GM20000 (cell line): Measurements from ENCODE around the gene TNNI3K.

ENCODE experiments used
- DNase-seq: peaks from one replicate; pipeline ENCODE4 v3.0.0; 2012; ENCODE audit warnings: low spot score
- CTCF ChIP-seq: IDR thresholded peaks from 2 replicates; pipeline ENCODE4 v1.5.1; 2012; ENCODE audit warnings: mild to moderate bottlenecking, control low read depth; ENCODE audit errors: extremely low read depth, missing control alignments

TNNI3K gene

DNA sequence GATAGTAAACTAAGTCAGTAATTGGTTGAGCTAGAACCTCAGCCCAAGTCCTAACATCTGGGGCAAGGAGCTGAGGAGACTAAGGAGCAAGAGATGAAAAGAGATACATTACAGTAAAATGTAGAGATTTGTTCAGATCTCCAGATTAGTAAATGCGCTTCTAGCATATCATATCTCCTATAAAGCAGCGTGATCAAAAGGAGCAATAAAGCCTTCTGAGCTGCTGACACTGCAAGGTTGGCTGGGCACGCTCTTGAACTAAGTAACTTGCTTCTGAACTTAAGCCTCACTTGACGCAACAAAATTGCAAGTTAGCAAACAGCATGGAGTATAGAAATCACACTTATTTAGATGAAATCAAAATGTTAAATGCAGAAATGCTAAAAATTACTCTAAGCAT lies 196.3 kb downstream of the TNNI3K start:
- no peak for TF ChIP-seq CTCF

DNA sequence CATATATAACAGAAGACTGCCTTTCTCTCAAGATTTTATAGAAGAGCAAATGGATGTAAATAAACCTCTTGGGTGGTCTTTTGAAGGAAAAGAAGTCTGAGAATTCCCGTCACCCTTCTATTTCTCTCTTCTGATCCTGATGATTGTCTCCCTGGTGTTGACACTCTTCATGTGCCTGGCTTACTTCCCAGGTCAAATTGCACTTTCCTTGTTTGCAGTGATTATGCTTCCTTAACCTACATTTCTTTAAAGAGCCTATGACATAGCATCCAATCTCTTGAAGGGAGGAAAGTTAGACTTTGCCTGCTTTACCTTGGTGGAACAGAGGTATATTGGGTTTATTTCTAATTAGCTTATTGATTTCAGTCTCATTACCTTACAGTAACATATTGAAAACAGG lies 197.1 kb downstream of the TNNI3K start:
- TF ChIP-seq CTCF: no peak
- DNase-seq: no peak

More for the DNA sequence above, 196.3 kb downstream of the TNNI3K start:
- DNase-seq: no peak

- no peak for DNase-seq
- TF ChIP-seq CTCF: no peak
Measured at GRCh38 chr1:74434321-74434720, 199.1 kb downstream of the TNNI3K start.

GRCh38 chr1:74436078-74436477 lies 200.9 kb downstream of the TNNI3K start:
- no peak for TF ChIP-seq CTCF
- DNase-seq: no peak

DNA sequence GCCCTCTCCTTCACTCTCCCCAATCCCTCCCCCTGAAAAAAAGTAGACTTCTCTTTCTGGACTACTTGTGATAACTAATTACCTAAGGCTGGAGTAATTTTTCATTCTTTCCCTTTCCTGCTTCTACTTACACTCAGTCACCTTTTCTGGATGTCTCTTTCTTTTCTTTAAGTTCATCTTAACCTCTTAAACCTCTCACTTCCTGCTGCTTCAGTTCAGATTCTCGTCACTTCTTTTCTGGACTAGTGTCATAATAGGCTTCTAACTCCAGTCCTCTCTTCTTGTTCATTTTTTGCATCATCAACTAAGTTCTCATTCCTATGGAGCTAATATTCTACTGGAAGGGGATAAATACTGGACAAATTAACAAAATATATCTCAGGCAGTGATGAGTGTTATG lies 201.8 kb downstream of the TNNI3K start:
- no peak for DNase-seq
- TF ChIP-seq CTCF: no peak

GRCh38 chr1:74452035-74452434 lies 216.8 kb downstream of the TNNI3K start:
- no peak for TF ChIP-seq CTCF
- DNase-seq: no peak

- no peak for DNase-seq
- no peak for TF ChIP-seq CTCF
Measured at GRCh38 chr1:74453277-74453676, 218.1 kb downstream of the TNNI3K start.
